Panc1 (cell line): Measurements from ENCODE around the gene ARHGAP45. TPM values are rescaled to one million over a fixed set of nuclear protein-coding genes. Genes with fewer than 3 reads are reported as not detected.

Experiments used
- ATAC-seq: fragments of 200-7000 bp; cut with Tn5 transposase; 2 replicates; pipeline ENCODE4 v1.9.1; 2020; ENCODE audit warnings: mild to moderate bottlenecking, moderate library complexity
- BruUV-seq: library from RNA; stranded (reverse); fragments of 400-500 nt; replicated peaks from 2 replicates; lab custom pipeline; 2021; lab: Mats Ljungman, UMichigan
- CTCF ChIA-PET: fragments of 300-600 bp; sonication (Branson Sonifier 250); formaldehyde crosslinking; loops from one replicate; lab custom pipeline; 2022; ENCODE audit warnings: antibody characterized with exemption; lab: Charles Lee
- POLR2A ChIA-PET: fragments of 300-600 bp; sonication (Branson Sonifier 250); formaldehyde crosslinking; loops from one replicate; lab custom pipeline; 2022; ENCODE audit warnings: antibody characterized with exemption; lab: Charles Lee
- DNase-seq: peaks from one replicate; pipeline ENCODE4 v3.0.0-alpha.2; 2010; ENCODE audit warnings: low read depth, low spot score
- H3K27ac ChIP-seq: 2 replicates; pipeline ENCODE4 v1.5.1; 2011; ENCODE audit warnings: mild to moderate bottlenecking, low read length, inconsistent platforms
- H3K27me3 ChIP-seq: fragments of 200-500 bp; sonication (Bioruptor generic); 2 replicates; pipeline ENCODE4 v1.6.0; 2014; ENCODE audit warnings: low read length, inconsistent platforms; ENCODE audit not compliant: control insufficient read depth, insufficient read depth
- H3K36me3 ChIP-seq: fragments of 200-500 bp; sonication (Bioruptor generic); 2 replicates; pipeline ENCODE4 v1.5.1; 2014; ENCODE audit warnings: inconsistent platforms, mild to moderate bottlenecking, low read length, moderate library complexity; ENCODE audit not compliant: control insufficient read depth, insufficient read depth
- H3K4me1 ChIP-seq: 2 replicates; pipeline ENCODE4 v1.5.1; 2011; ENCODE audit warnings: inconsistent platforms, mild to moderate bottlenecking, low read length, moderate library complexity; ENCODE audit not compliant: control insufficient read depth, insufficient read depth
- H3K4me3 ChIP-seq, 2 experiments: 2 replicates each; pipeline ENCODE4 v1.5.1; 2011 to 2012; ENCODE audit warnings: low read depth in 2 of 2, low read length in 2 of 2, mild to moderate bottlenecking in 2 of 2, inconsistent platforms in 1 of 2, moderate library complexity in 1 of 2
- H3K9me3 ChIP-seq: fragments of 200-500 bp; sonication (Bioruptor generic); 2 replicates; pipeline ENCODE4 v1.5.1; 2014; ENCODE audit warnings: low read depth, mild to moderate bottlenecking, inconsistent platforms, low read length, moderate library complexity; ENCODE audit not compliant: control insufficient read depth, insufficient read depth
- CTCF ChIP-seq: fragments of 450-650 bp; IDR thresholded peaks from 2 replicates; pipeline ENCODE4 v1.5.1; 2017; ENCODE audit warnings: mild to moderate bottlenecking
- POLR2AphosphoS5 ChIP-seq: IDR thresholded peaks from 2 replicates; pipeline ENCODE4 v1.6.1; 2012; ENCODE audit warnings: mild to moderate bottlenecking, low read depth, low read length, moderate library complexity
- SIN3A ChIP-seq: IDR thresholded peaks from 2 replicates; pipeline ENCODE4 v1.6.1; 2012; ENCODE audit warnings: low read depth, mild to moderate bottlenecking, low read length, moderate library complexity, borderline replicate concordance; ENCODE audit not compliant: insufficient read depth
- TCF7L2 ChIP-seq: IDR thresholded peaks from 2 replicates; pipeline ENCODE4 v1.6.1; 2011; ENCODE audit warnings: mild to moderate bottlenecking, low read depth, low read length, inconsistent platforms
- in situ Hi-C: cut with HindIII; loops from 2 replicates; pipeline ENCODE4 v1.10.0; 2016; ENCODE audit warnings: low sequenced_read_pairs, low pct_unique_long_range_greater_than_20kb
- intact Hi-C: fragments of 100-400 bp; cut with micrococcal nuclease; formaldehyde crosslinking; loops from one replicate; pipeline ENCODE4 v1.10.0; 2022; ENCODE audit not compliant: unreplicated experiment
- total RNA-seq: library from RNA; stranded (reverse); gene quantifications from one replicate; pipeline ENCODE4 v1.2.1, GENCODE V29; 2021; ENCODE audit not compliant: unreplicated experiment
- TF ChIP-seq, protein P1 (sequence below), 2 experiments: IDR thresholded peaks; 2 replicates each; pipeline ENCODE4 v1.6.1; 2011 to 2012; ENCODE audit warnings: low read depth in 2 of 2, control low read depth in 1 of 2, low read length in 1 of 2, mild to moderate bottlenecking in 1 of 2, moderate library complexity in 1 of 2; ENCODE audit not compliant: insufficient read depth in 1 of 2

ARHGAP45 gene
- total RNA-seq, 1 experiment from 2014 or later = 27.8 TPM

GRCh38 chr19:1050989-1051788, 15.8 kb upstream of the ARHGAP45 start:
- no peaks in the 10 kb centered on the region for H3K27me3 ChIP-seq
- no peak overlapping the region for H3K4me3 ChIP-seq
- no TSS peak for BruUV-seq
- no peaks in the 10 kb centered on the region for H3K4me1 ChIP-seq
- POLR2A ChIA-PET = no interaction called here
- in situ Hi-C loops = no loop called here
- no peaks in the 10 kb centered on the region for H3K9me3 ChIP-seq
- no peak overlapping the region for H3K27ac ChIP-seq
- no peak for DNase-seq
- TF ChIP-seq CTCF (no peak), POLR2AphosphoS5 (no peak), TCF7L2 (no peak), SIN3A (no peak)
- TF ChIP-seq, protein P1, sequence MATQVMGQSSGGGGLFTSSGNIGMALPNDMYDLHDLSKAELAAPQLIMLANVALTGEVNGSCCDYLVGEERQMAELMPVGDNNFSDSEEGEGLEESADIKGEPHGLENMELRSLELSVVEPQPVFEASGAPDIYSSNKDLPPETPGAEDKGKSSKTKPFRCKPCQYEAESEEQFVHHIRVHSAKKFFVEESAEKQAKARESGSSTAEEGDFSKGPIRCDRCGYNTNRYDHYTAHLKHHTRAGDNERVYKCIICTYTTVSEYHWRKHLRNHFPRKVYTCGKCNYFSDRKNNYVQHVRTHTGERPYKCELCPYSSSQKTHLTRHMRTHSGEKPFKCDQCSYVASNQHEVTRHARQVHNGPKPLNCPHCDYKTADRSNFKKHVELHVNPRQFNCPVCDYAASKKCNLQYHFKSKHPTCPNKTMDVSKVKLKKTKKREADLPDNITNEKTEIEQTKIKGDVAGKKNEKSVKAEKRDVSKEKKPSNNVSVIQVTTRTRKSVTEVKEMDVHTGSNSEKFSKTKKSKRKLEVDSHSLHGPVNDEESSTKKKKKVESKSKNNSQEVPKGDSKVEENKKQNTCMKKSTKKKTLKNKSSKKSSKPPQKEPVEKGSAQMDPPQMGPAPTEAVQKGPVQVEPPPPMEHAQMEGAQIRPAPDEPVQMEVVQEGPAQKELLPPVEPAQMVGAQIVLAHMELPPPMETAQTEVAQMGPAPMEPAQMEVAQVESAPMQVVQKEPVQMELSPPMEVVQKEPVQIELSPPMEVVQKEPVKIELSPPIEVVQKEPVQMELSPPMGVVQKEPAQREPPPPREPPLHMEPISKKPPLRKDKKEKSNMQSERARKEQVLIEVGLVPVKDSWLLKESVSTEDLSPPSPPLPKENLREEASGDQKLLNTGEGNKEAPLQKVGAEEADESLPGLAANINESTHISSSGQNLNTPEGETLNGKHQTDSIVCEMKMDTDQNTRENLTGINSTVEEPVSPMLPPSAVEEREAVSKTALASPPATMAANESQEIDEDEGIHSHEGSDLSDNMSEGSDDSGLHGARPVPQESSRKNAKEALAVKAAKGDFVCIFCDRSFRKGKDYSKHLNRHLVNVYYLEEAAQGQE (IDR thresholded peaks at IDR 0.05; ENCODE audit: insufficient read depth in 1 of 2, low read depth in 2 of 2, low read length in 1 of 2) = no peak
- intact Hi-C loops = no loop called here
- no peak for ATAC-seq
- no peaks in the 10 kb centered on the region for H3K36me3 ChIP-seq
- CTCF ChIA-PET = no interaction called here

- H3K4me3 ChIP-seq = no peak overlapping the region
- DNase-seq (no peak), ATAC-seq (no peak)
- intact Hi-C loops = no loop called here
- H3K36me3 ChIP-seq = no peaks in the 10 kb centered on the region
- no TSS peak for BruUV-seq
- TF ChIP-seq TCF7L2 = no peak
- TF ChIP-seq CTCF = no peak
- TF ChIP-seq SIN3A = no peak
- TF ChIP-seq, protein P1 (IDR thresholded peaks at IDR 0.05; ENCODE audit: insufficient read depth in 1 of 2, low read depth in 2 of 2, low read length in 1 of 2) = no peak
- no peak for TF ChIP-seq POLR2AphosphoS5
- in situ Hi-C loops = no loop called here
- CTCF ChIA-PET = no interaction called here
- POLR2A ChIA-PET = no interaction called here
- no peaks in the 10 kb centered on the region for H3K27me3 ChIP-seq
- no peaks in the 10 kb centered on the region for H3K4me1 ChIP-seq
- no peak overlapping the region for H3K27ac ChIP-seq
- no peaks in the 10 kb centered on the region for H3K9me3 ChIP-seq
These were observed 15.2 kb upstream of the ARHGAP45 start for GRCh38 chr19:1051791-1052190.
